HEK293 (cell line): Measurements from ENCODE around the gene RPAP3.

Source experiments
- CTCF ChIA-PET: fragments of 350-600 bp; formaldehyde crosslinking; extraction: SDS; loops from one replicate; lab custom pipeline; 2021; ENCODE audit warnings: antibody characterized with exemption; lab: Yijun Ruan, JAX
- POLR2A ChIA-PET: fragments of 300-600 bp; formaldehyde crosslinking; extraction: SDS; loops from one replicate; lab custom pipeline; 2020; ENCODE audit warnings: antibody characterized with exemption, inconsistent platforms; lab: Yijun Ruan, JAX
- H3K27ac ChIP-seq: fragments of 200-500 bp; sonication (Bioruptor generic); 2 replicates; pipeline ENCODE4 v1.5.1; 2014; ENCODE audit warnings: low read depth, low read length, control low read depth, inconsistent platforms; ENCODE audit errors: extremely low read depth
- H3K36me3 ChIP-seq, 2 experiments: fragments of 200-500 bp in 1 of 2; sonication (Bioruptor generic) in 1 of 2; 1 replicate in 1 of 2; 2 replicates in 1 of 2; pipeline ENCODE4 v1.5.1; 2014 to 2017; ENCODE audit warnings: inconsistent platforms in 2 of 2, low read length in 2 of 2; ENCODE audit not compliant: control insufficient read depth in 2 of 2, insufficient read depth in 1 of 2
- H3K4me1 ChIP-seq: fragments of 200-500 bp; sonication (Bioruptor generic); 2 replicates; pipeline ENCODE4 v1.5.1; 2014; ENCODE audit warnings: mild to moderate bottlenecking, low read length, inconsistent platforms; ENCODE audit not compliant: control insufficient read depth, insufficient read depth
- H3K4me3 ChIP-seq: 2 replicates; pipeline ENCODE4 v1.5.1; 2011; ENCODE audit warnings: low read depth, mild to moderate bottlenecking, control low read depth, low read length, moderate library complexity
- H3K9me3 ChIP-seq: fragments of 200-500 bp; sonication (Bioruptor generic); 2 replicates; pipeline ENCODE4 v1.5.1; 2014; ENCODE audit warnings: low read depth, low read length, inconsistent platforms; ENCODE audit not compliant: control insufficient read depth, insufficient read depth
- IKZF3 ChIP-seq: fragments of 450-650 bp; IDR thresholded peaks from 2 replicates; pipeline ENCODE4 v1.5.0; 2018; ENCODE audit warnings: missing biosample characterization, mild to moderate bottlenecking, missing genetic modification characterization, moderate library complexity
- KLF9 ChIP-seq: fragments of 450-650 bp; formaldehyde crosslinking; IDR thresholded peaks from 2 replicates; pipeline ENCODE4 v1.5.1; 2016; ENCODE audit warnings: missing biosample characterization, missing genetic modification characterization, low read depth
- MYNN ChIP-seq: fragments of 450-650 bp; formaldehyde crosslinking; IDR thresholded peaks from 2 replicates; pipeline ENCODE4 v1.5.1; 2016; ENCODE audit warnings: missing biosample characterization, missing genetic modification characterization, borderline replicate concordance
- ZBTB11 ChIP-seq: fragments of 450-650 bp; formaldehyde crosslinking; conservative IDR thresholded peaks from 2 replicates; pipeline ENCODE4 v1.5.1; 2016; ENCODE audit warnings: low read depth, missing biosample characterization, missing genetic modification characterization
- ZBTB17 ChIP-seq: fragments of 450-650 bp; formaldehyde crosslinking; IDR thresholded peaks from 2 replicates; pipeline ENCODE4 v1.5.1; 2016; ENCODE audit warnings: missing biosample characterization, missing genetic modification characterization
- ZBTB20 ChIP-seq: fragments of 450-650 bp; formaldehyde crosslinking; IDR thresholded peaks from 2 replicates; pipeline ENCODE4 v1.5.1; 2016; ENCODE audit warnings: missing biosample characterization, missing genetic modification characterization
- ZBTB48 ChIP-seq: fragments of 450-650 bp; formaldehyde crosslinking; IDR thresholded peaks from 2 replicates; pipeline ENCODE4 v1.5.1; 2016; ENCODE audit warnings: missing biosample characterization, missing genetic modification characterization
- ZFHX2 ChIP-seq: fragments of 450-650 bp; formaldehyde crosslinking; conservative IDR thresholded peaks from 2 replicates; pipeline ENCODE4 v1.5.1; 2016; ENCODE audit warnings: missing biosample characterization, missing genetic modification characterization
- ZFP37 ChIP-seq: fragments of 450-650 bp; formaldehyde crosslinking; IDR thresholded peaks from 2 replicates; pipeline ENCODE4 v1.5.1; 2016; ENCODE audit warnings: missing biosample characterization, missing genetic modification characterization
- ZNF10 ChIP-seq: fragments of 450-650 bp; formaldehyde crosslinking; IDR thresholded peaks from 2 replicates; pipeline ENCODE4 v1.5.1; 2017; ENCODE audit warnings: missing biosample characterization, missing genetic modification characterization
- ZNF133 ChIP-seq: fragments of 450-650 bp; formaldehyde crosslinking; IDR thresholded peaks from 2 replicates; pipeline ENCODE4 v1.5.1; 2016; ENCODE audit warnings: missing biosample characterization, missing genetic modification characterization
- ZNF169 ChIP-seq: fragments of 450-650 bp; formaldehyde crosslinking; IDR thresholded peaks from 2 replicates; pipeline ENCODE4 v1.5.1; 2016; ENCODE audit warnings: missing biosample characterization, missing genetic modification characterization
- ZNF174 ChIP-seq: fragments of 450-650 bp; formaldehyde crosslinking; IDR thresholded peaks from 2 replicates; pipeline ENCODE4 v1.5.0; 2017; ENCODE audit warnings: missing biosample characterization, mild to moderate bottlenecking, missing genetic modification characterization
- ZNF184 ChIP-seq: fragments of 450-650 bp; IDR thresholded peaks from 2 replicates; pipeline ENCODE4 v1.5.1; 2018; ENCODE audit warnings: missing biosample characterization, mild to moderate bottlenecking, missing genetic modification characterization
- ZNF221 ChIP-seq: fragments of 450-650 bp; formaldehyde crosslinking; IDR thresholded peaks from 2 replicates; pipeline ENCODE4 v1.5.1; 2017; ENCODE audit warnings: missing biosample characterization, missing genetic modification characterization, borderline replicate concordance
- ZNF335 ChIP-seq: fragments of 450-650 bp; formaldehyde crosslinking; conservative IDR thresholded peaks from 2 replicates; pipeline ENCODE4 v1.5.1; 2016; ENCODE audit warnings: missing biosample characterization, missing genetic modification characterization
- ZNF433 ChIP-seq: fragments of 450-650 bp; formaldehyde crosslinking; IDR thresholded peaks from 2 replicates; pipeline ENCODE4 v1.5.1; 2016; ENCODE audit warnings: missing biosample characterization, missing genetic modification characterization, low read depth
- ZNF530 ChIP-seq: fragments of 450-650 bp; formaldehyde crosslinking; IDR thresholded peaks from 2 replicates; pipeline ENCODE4 v1.5.1; 2016; ENCODE audit warnings: low read depth, missing biosample characterization, missing genetic modification characterization
- ZNF558 ChIP-seq: fragments of 450-650 bp; formaldehyde crosslinking; IDR thresholded peaks from 2 replicates; pipeline ENCODE4 v1.5.1; 2016; ENCODE audit warnings: missing biosample characterization, missing genetic modification characterization
- ZNF777 ChIP-seq: fragments of 450-650 bp; formaldehyde crosslinking; IDR thresholded peaks from 2 replicates; pipeline ENCODE4 v1.5.1; 2017; ENCODE audit warnings: missing biosample characterization, missing genetic modification characterization, borderline replicate concordance
- ZNF792 ChIP-seq: fragments of 450-650 bp; formaldehyde crosslinking; IDR thresholded peaks from 2 replicates; pipeline ENCODE4 v1.5.1; 2016; ENCODE audit warnings: missing biosample characterization, missing genetic modification characterization
- ZNF830 ChIP-seq: fragments of 450-650 bp; IDR thresholded peaks from 2 replicates; pipeline ENCODE4 v1.5.0; 2018; ENCODE audit warnings: missing biosample characterization, missing genetic modification characterization, low read depth, mild to moderate bottlenecking, moderate library complexity
- ZNF837 ChIP-seq: fragments of 450-650 bp; formaldehyde crosslinking; IDR thresholded peaks from 2 replicates; pipeline ENCODE4 v1.5.1; 2016; ENCODE audit warnings: missing biosample characterization, missing genetic modification characterization
- TF ChIP-seq, protein P1 (sequence below): fragments of 450-650 bp; formaldehyde crosslinking; IDR thresholded peaks from 2 replicates; pipeline ENCODE4 v1.5.1; 2016; ENCODE audit warnings: missing biosample characterization, missing genetic modification characterization
- TF ChIP-seq, protein P2 (sequence below): fragments of 450-650 bp; formaldehyde crosslinking; IDR thresholded peaks from 2 replicates; pipeline ENCODE4 v1.5.1; 2016; ENCODE audit warnings: missing biosample characterization, missing genetic modification characterization
- TF ChIP-seq, protein P3 (sequence below): fragments of 450-650 bp; formaldehyde crosslinking; IDR thresholded peaks from 2 replicates; pipeline ENCODE4 v1.5.1; 2016; ENCODE audit warnings: missing biosample characterization, missing genetic modification characterization, borderline replicate concordance

RPAP3 gene

DNA sequence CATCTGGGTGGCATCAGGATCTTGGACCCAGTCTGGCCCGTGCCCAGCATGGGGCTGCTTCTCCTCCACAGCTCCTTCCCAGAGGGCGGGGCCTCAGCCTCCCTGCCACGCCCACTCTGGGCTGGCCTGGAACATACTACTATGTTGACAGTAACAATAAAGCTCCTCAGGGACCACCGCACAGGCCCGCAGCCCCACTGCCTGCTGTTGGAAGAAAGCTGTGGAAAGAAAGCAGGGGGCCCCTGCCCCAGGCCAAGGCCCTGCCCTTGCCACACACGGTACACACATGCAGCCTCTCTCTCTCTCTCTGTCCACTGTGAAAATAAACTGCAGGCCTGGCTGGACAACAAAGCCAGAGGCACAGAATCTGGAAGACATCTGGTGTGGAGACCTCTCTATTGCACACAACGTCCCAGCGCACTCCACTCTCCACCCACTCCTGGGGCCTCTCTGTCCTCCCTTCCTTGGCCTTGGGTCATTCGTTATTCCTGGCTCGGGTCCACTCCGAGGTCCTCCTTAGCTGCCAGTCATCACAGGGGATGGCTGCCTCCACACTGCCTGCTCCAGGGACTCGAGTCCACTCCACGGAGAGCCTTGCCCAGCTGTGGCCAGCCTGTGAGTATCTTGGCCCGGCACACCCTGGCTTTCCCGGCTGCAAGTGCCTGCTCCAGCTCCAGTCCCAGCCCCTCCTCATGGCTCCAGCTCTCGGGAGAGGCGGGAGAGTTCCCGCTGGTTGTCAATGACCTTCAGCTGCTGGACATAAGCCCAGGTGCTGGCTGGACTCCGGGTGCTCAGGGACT lies 31.2 kb upstream of the RPAP3 start:
- Histone ChIP-seq H3K4me1 (no peaks in the 10 kb centered on the region), H3K9me3 (no peaks in the 10 kb centered on the region), H3K4me3 (no peak overlapping the region), H3K27ac (no peak overlapping the region), H3K36me3 (no peaks in the 10 kb centered on the region)
- ChIA-PET POLR2A (interaction anchor here (0.7 to 1.4 kb wide), 5 partner anchors 12 to 945 kb away, joined by 3 to 4 read pairs (median 3); partner anchors contain the start of genes ENDOU, KANSL2 and RPAP3), CTCF (interaction anchor here (0.7 to 13.5 kb wide), 4 partner anchors 8 to 101 kb away, joined by 3 to 784 read pairs (median 6); partner anchors contain the start of gene SLC48A1)
- TF ChIP-seq ZBTB17 (tag by site-specific recombination) (no peak), MYNN (tag by site-specific recombination) (no peak), ZNF777 (tag by site-specific recombination) (no peak), ZNF184 (tag by site-specific recombination) (no peak), ZNF169 (tag by site-specific recombination) (no peak), ZNF174 (tag by site-specific recombination) (no peak), ZBTB11 (tag by site-specific recombination) (no peak), ZNF530 (tag by site-specific recombination) (no peak), ZFHX2 (0 out of 2 replicates have a peak, but pooled peaks have one; percentile 26), ZBTB20 (tag by site-specific recombination) (no peak), ZNF221 (tag by site-specific recombination) (no peak), ZNF558 (no peak), ZNF792 (tag by site-specific recombination) (no peak), ZNF433 (tag by site-specific recombination) (no peak), IKZF3 (tag by site-specific recombination) (no peak), KLF9 (tag by site-specific recombination) (peak; percentile 91), ZNF335 (tag by site-specific recombination) (peak; percentile 73), ZBTB48 (tag by site-specific recombination) (no peak), ZNF10 (tag by site-specific recombination) (no peak), ZNF830 (tag by site-specific recombination) (no peak), ZNF837 (tag by site-specific recombination) (no peak), ZFP37 (tag by site-specific recombination) (no peak), ZNF133 (no peak)
- TF ChIP-seq, protein P1, sequence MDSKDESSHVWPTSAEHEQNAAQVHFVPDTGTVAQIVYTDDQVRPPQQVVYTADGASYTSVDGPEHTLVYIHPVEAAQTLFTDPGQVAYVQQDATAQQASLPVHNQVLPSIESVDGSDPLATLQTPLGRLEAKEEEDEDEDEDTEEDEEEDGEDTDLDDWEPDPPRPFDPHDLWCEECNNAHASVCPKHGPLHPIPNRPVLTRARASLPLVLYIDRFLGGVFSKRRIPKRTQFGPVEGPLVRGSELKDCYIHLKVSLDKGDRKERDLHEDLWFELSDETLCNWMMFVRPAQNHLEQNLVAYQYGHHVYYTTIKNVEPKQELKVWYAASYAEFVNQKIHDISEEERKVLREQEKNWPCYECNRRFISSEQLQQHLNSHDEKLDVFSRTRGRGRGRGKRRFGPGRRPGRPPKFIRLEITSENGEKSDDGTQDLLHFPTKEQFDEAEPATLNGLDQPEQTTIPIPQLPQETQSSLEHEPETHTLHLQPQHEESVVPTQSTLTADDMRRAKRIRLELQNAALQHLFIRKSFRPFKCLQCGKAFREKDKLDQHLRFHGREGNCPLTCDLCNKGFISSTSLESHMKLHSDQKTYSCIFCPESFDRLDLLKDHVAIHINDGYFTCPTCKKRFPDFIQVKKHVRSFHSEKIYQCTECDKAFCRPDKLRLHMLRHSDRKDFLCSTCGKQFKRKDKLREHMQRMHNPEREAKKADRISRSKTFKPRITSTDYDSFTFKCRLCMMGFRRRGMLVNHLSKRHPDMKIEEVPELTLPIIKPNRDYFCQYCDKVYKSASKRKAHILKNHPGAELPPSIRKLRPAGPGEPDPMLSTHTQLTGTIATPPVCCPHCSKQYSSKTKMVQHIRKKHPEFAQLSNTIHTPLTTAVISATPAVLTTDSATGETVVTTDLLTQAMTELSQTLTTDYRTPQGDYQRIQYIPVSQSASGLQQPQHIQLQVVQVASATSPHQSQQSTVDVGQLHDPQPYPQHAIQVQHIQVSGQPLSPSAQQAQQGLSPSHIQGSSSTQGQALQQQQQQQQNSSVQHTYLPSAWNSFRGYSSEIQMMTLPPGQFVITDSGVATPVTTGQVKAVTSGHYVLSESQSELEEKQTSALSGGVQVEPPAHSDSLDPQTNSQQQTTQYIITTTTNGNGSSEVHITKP (tag by site-specific recombination), result peak; percentile 32; the same call in 1 of the 2 replicates
- TF ChIP-seq, protein P2, sequence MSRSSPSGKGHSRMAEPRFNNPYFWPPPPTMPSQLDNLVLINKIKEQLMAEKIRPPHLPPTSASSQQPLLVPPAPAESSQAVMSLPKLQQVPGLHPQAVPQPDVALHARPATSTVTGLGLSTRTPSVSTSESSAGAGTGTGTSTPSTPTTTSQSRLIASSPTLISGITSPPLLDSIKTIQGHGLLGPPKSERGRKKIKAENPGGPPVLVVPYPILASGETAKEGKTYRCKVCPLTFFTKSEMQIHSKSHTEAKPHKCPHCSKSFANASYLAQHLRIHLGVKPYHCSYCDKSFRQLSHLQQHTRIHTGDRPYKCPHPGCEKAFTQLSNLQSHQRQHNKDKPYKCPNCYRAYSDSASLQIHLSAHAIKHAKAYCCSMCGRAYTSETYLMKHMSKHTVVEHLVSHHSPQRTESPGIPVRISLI (tag by site-specific recombination), result no peak
- TF ChIP-seq, protein P3, sequence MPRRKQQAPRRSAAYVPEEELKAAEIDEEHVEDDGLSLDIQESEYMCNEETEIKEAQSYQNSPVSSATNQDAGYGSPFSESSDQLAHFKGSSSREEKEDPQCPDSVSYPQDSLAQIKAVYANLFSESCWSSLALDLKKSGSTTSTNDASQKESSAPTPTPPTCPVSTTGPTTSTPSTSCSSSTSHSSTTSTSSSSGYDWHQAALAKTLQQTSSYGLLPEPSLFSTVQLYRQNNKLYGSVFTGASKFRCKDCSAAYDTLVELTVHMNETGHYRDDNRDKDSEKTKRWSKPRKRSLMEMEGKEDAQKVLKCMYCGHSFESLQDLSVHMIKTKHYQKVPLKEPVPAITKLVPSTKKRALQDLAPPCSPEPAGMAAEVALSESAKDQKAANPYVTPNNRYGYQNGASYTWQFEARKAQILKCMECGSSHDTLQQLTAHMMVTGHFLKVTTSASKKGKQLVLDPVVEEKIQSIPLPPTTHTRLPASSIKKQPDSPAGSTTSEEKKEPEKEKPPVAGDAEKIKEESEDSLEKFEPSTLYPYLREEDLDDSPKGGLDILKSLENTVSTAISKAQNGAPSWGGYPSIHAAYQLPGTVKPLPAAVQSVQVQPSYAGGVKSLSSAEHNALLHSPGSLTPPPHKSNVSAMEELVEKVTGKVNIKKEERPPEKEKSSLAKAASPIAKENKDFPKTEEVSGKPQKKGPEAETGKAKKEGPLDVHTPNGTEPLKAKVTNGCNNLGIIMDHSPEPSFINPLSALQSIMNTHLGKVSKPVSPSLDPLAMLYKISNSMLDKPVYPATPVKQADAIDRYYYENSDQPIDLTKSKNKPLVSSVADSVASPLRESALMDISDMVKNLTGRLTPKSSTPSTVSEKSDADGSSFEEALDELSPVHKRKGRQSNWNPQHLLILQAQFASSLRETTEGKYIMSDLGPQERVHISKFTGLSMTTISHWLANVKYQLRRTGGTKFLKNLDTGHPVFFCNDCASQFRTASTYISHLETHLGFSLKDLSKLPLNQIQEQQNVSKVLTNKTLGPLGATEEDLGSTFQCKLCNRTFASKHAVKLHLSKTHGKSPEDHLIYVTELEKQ (tag by site-specific recombination), result no peak
